ENCODE data around the gene IDNK. TPM values are rescaled to one million over a fixed set of nuclear protein-coding genes. Genes with fewer than 3 reads are reported as not detected.

Gene IDNK
- total and polyA plus RNA-seq, 2 of the 8 experiments (the other 6 are each of a cell fraction or from before 2014, with no cell fraction given), result 0.29 to 0.48 TPM

- Histone ChIP-seq H4K91ac (replicated peaks; ENCODE audit: insufficient read length, low read length) (no peak overlapping the region), H3K23me2 (ENCODE audit: low read depth, low read length) (no peaks in the 10 kb centered on the region), H2BK5ac (ENCODE audit: low read depth, low read length) (no peak overlapping the region), H4K8ac (ENCODE audit: extremely low read depth, insufficient read depth, low read length) (no peak overlapping the region), H2BK12ac (ENCODE audit: low read depth, low read length) (no peak overlapping the region), H2AFZ (ENCODE audit: low read length) (no peak overlapping the region), H3K4ac (replicated peaks; ENCODE audit: insufficient read length, low read depth, low read length) (no peak overlapping the region), H3K4me2 (ENCODE audit: insufficient read depth in 1 of 2, low read depth in 2 of 2, low read length in 2 of 2) (no peak overlapping the region), H3K27ac (ENCODE audit: low read depth, low read length) (no peak overlapping the region), H4K20me1 (replicated peaks in 1 of 2; ENCODE audit: control insufficient read depth in 1 of 2, insufficient read depth in 2 of 2, low read length in 2 of 2) (peaks cover 0 to 2% of the 10 kb centered on the region in 2 experiments), H3K4me1 (replicated peaks in 1 of 4; ENCODE audit: control insufficient read depth in 3 of 4, insufficient read depth in 4 of 4, low read length in 3 of 4) (peaks cover 0 to 3% (median 0%) of the 10 kb centered on the region in 4 experiments; a peak in 2 of 7 replicates), H3K9me3 (ENCODE audit: insufficient read depth in 2 of 2, low read depth in 1 of 2, low read length in 1 of 2) (no peaks in the 10 kb centered on the region), H3K4me3 (ENCODE audit: extremely low read depth in 1 of 4, insufficient read depth in 2 of 4, low read depth in 3 of 4, low read length in 4 of 4) (no peak overlapping the region), H3K23ac (ENCODE audit: insufficient read length) (no peak overlapping the region), H3K36me3 (ENCODE audit: control insufficient read depth in 2 of 4, insufficient read depth in 4 of 4, low read length in 3 of 4) (peaks cover 3 to 24% (median 18%) of the 10 kb centered on the region in 4 experiments; a peak in 7 of 8 replicates), H2BK20ac (ENCODE audit: low read length) (no peak overlapping the region), H3K14ac (ENCODE audit: insufficient read length) (no peak overlapping the region), H2BK120ac (replicated peaks; ENCODE audit: low read depth, low read length) (no peak overlapping the region), H3K18ac (ENCODE audit: extremely low read depth, low read length) (no peak overlapping the region), H3K79me1 (ENCODE audit: low read depth, low read length) (no peaks in the 10 kb centered on the region; the same call in 1 of the 2 replicates), H4K5ac (ENCODE audit: insufficient read length, low read depth, low read length) (no peak overlapping the region), H2AK5ac (ENCODE audit: low read depth, low read length) (no peak overlapping the region), H3K9ac (replicated peaks in 1 of 4; ENCODE audit: extremely low read depth in 1 of 4, low read depth in 3 of 4, low read length in 3 of 4) (no peak overlapping the region), H2BK15ac (ENCODE audit: low read length) (no peak overlapping the region), H3K27me3 (replicated peaks in 1 of 4; ENCODE audit: control insufficient read depth in 3 of 4, extremely low read depth in 1 of 4, insufficient read depth in 3 of 4, low read length in 3 of 4) (no peaks in the 10 kb centered on the region), H3K56ac (replicated peaks; ENCODE audit: insufficient read length, low read depth, low read length) (no peak overlapping the region), H3K79me2 (ENCODE audit: control insufficient read depth in 1 of 2, insufficient read depth in 2 of 2, low read length in 2 of 2) (no peaks in the 10 kb centered on the region)
- ChIA-PET POLR2A (ENCODE audit: partially characterized antibody) (interaction anchor here (0.6 kb wide), 1 partner anchor 843 kb away, joined by 3 read pairs; no protein-coding TSS in a partner anchor), CTCF (ENCODE audit: partially characterized antibody) (interaction anchor here (1.8 to 9.8 kb wide), 4 partner anchors 11 to 318 kb away, joined by 6 to 75 read pairs (median 18); no protein-coding TSS in a partner anchor)
- TF ChIP-seq CHD1 (IDR thresholded peaks at IDR 0.05; ENCODE audit: low read depth, low read length), result no peak
- peak; percentile 45; the same call in 1 of the 2 replicates for TF ChIP-seq KDM1A (IDR thresholded peaks at IDR 0.05; ENCODE audit: borderline replicate concordance, low read length)
- DNase-seq (ENCODE audit: low read depth in 1 of 2, low spot score in 2 of 2) (no peak), FAIRE-seq (no peak)
- 97% methylated on average over 2 of the region's 2 CpGs; no CpG with 5 or more reads in 1 of the 2 experiments for WGBS, 2 experiments (ENCODE audit: extremely low coverage in 1 of 2, insufficient coverage in 1 of 2, insufficient read length in 1 of 2, insufficient replicate concordance in 2 of 2, low coverage in 1 of 2, low lambda C conversion rate in 2 of 2, missing lambda C conversion rate in 1 of 2)
These were observed 28.6 kb downstream of the IDNK start for GRCh38 chr9:83651558-83651957.

Measured in H1 (cell line).